PFSK-1 (cell line): ENCODE results near the gene OR52L1.

Experiments used
- FOXP2 ChIP-seq: optimal IDR thresholded peaks from 2 replicates; pipeline ENCODE3; 2011; ENCODE audit warnings: borderline replicate concordance, control low read depth, inconsistent platforms; ENCODE audit not compliant: insufficient read depth; ENCODE audit errors: extremely low read length, extremely low read depth
- POLR2AphosphoS5 ChIP-seq: IDR thresholded peaks from 2 replicates; pipeline ENCODE4 v1.6.1; 2012; ENCODE audit warnings: low read depth, mild to moderate bottlenecking, control low read depth, low read length, moderate library complexity
- REST ChIP-seq, 2 experiments: IDR thresholded peaks; 2 replicates each; pipeline versions ENCODE4 v1.6.1 to v1.8.0; 2011 to 2012; ENCODE audit warnings: low read depth in 2 of 2, low read length in 2 of 2, control low read depth in 1 of 2, inconsistent platforms in 1 of 2, mild to moderate bottlenecking in 1 of 2, moderate library complexity in 1 of 2; ENCODE audit not compliant: insufficient read depth in 1 of 2
- SIN3A ChIP-seq: IDR thresholded peaks from 2 replicates; pipeline ENCODE4 v1.6.1; 2012; ENCODE audit warnings: mild to moderate bottlenecking, low read length, moderate library complexity, borderline replicate concordance; ENCODE audit not compliant: insufficient read depth
- TAF1 ChIP-seq: IDR thresholded peaks from 2 replicates; pipeline ENCODE4 v1.6.1; 2012; ENCODE audit warnings: low read length, control low read depth, borderline replicate concordance; ENCODE audit not compliant: insufficient read depth

OR52L1 gene

GRCh38 chr11:5955586-5955985 lies 31.2 kb downstream of the OR52L1 start:
- no peak for TF ChIP-seq POLR2AphosphoS5
- TF ChIP-seq FOXP2 = no peak
- no peak for TF ChIP-seq SIN3A
- TF ChIP-seq REST (IDR thresholded peaks at IDR 0.05; ENCODE audit: insufficient read depth in 1 of 2, low read depth in 2 of 2, low read length in 2 of 2) = no peak
- no peak for TF ChIP-seq TAF1

GRCh38 chr11:5941951-5942350 lies 44.8 kb downstream of the OR52L1 start, which contains the start of gene OR56A3:
Gene OR56A3 (plus strand): TSS chr11:5942251. CDS start chr11:5947347, 5,096 bp downstream.
- TF ChIP-seq SIN3A (no peak), REST (IDR thresholded peaks at IDR 0.05; ENCODE audit: insufficient read depth in 1 of 2, low read depth in 2 of 2, low read length in 2 of 2) (no peak), FOXP2 (no peak), TAF1 (no peak), POLR2AphosphoS5 (no peak)

GRCh38 chr11:5940748-5941147 lies 46.0 kb downstream of the OR52L1 start:
- TF ChIP-seq TAF1 (no peak), REST (IDR thresholded peaks at IDR 0.05; ENCODE audit: insufficient read depth in 1 of 2, low read depth in 2 of 2, low read length in 2 of 2) (no peak), POLR2AphosphoS5 (no peak), FOXP2 (no peak), SIN3A (no peak)

GRCh38 chr11:5938603-5938965 lies 48.2 kb downstream of the OR52L1 start:
- TF ChIP-seq POLR2AphosphoS5 (no peak), SIN3A (no peak), REST (IDR thresholded peaks at IDR 0.05; ENCODE audit: insufficient read depth in 1 of 2, low read depth in 2 of 2, low read length in 2 of 2) (no peak)
